Endothelial cell of umbilical vein (primary cell): ENCODE results near the gene ZNF526. TPM values are rescaled to one million over a fixed set of nuclear protein-coding genes. Genes with fewer than 3 reads are reported as not detected.

Experiments used
- BruUV-seq: library from RNA; stranded (reverse); fragments of 400-500 nt; replicated peaks from 2 replicates; lab custom pipeline; 2021; lab: Mats Ljungman, UMichigan
- CTCF ChIA-PET: fragments of 300-600, 350-600 bp; sonication (Branson Sonifier 250); formaldehyde crosslinking; loops from one replicate; lab custom pipeline; 2021; ENCODE audit warnings: antibody characterized with exemption, inconsistent platforms; lab: Charles Lee
- POLR2A ChIA-PET: fragments of 300-600, 350-600 bp; sonication (Branson Sonifier 250); formaldehyde crosslinking; loops from one replicate; lab custom pipeline; 2021; ENCODE audit warnings: antibody characterized with exemption, inconsistent platforms; lab: Charles Lee
- DNase-seq: peaks from one replicate; pipeline ENCODE4 v3.0.0-alpha.2; 2011; ENCODE audit warnings: low read depth, low spot score
- FAIRE-seq: peaks from 2 replicates; lab custom pipeline; 2011; peaks lifted over from hg19 to GRCh38; lab: Jason Lieb, UNC
- H2AFZ ChIP-seq: 2 replicates; pipeline ENCODE4 v1.6.0; 2012; ENCODE audit warnings: low read depth, low read length, control low read depth, inconsistent platforms
- H3K27ac ChIP-seq: 2 replicates; pipeline ENCODE4 v1.5.1; 2011; ENCODE audit warnings: low read depth, mild to moderate bottlenecking, control low read depth, low read length, moderate library complexity; ENCODE audit not compliant: insufficient read depth
- H3K27me3 ChIP-seq, 2 experiments: 2 replicates each; pipeline versions ENCODE4 v1.6.0 to v1.6.1; 2011; ENCODE audit warnings: low read length in 2 of 2, mixed read lengths in 1 of 2; ENCODE audit not compliant: control insufficient read depth in 2 of 2, insufficient read depth in 2 of 2
- H3K36me3 ChIP-seq, 2 experiments: 2 replicates in 1 of 2; 3 replicates in 1 of 2; pipeline ENCODE4 v1.5.1; 2011; ENCODE audit warnings: low read length in 2 of 2, mild to moderate bottlenecking in 1 of 2, moderate library complexity in 1 of 2; ENCODE audit not compliant: control insufficient read depth in 2 of 2, insufficient read depth in 2 of 2; ENCODE audit errors: extremely low read depth in 1 of 2
- H3K4me1 ChIP-seq: 3 replicates; pipeline ENCODE4 v1.5.1; 2011; ENCODE audit warnings: mild to moderate bottlenecking, low read length; ENCODE audit not compliant: control insufficient read depth, insufficient read depth; ENCODE audit errors: extremely low read depth
- H3K4me2 ChIP-seq: 2 replicates; pipeline ENCODE4 v1.6.1; 2011; ENCODE audit warnings: low read length, control low read depth, mixed read lengths; ENCODE audit not compliant: insufficient read depth
- H3K4me3 ChIP-seq, 3 experiments: fragments of 200-600 bp in 1 of 3; sonication (generic), shearing (Covaris generic) in 1 of 3; replicated peaks in 1 of 3; 2 replicates each; pipeline ENCODE4 v1.5.1; 2011 to 2016; ENCODE audit warnings: control low read depth in 3 of 3, low read length in 3 of 3, mild to moderate bottlenecking in 2 of 3, inconsistent platforms in 1 of 3, low read depth in 1 of 3, moderate library complexity in 1 of 3; ENCODE audit not compliant: insufficient read depth in 1 of 3
- H3K79me2 ChIP-seq: 2 replicates; pipeline ENCODE4 v1.6.0; 2012; ENCODE audit warnings: low read length, inconsistent platforms; ENCODE audit not compliant: control insufficient read depth, insufficient read depth
- H3K9ac ChIP-seq: replicated peaks from 2 replicates; pipeline ENCODE3; 2011; ENCODE audit warnings: low read length, control low read depth; ENCODE audit not compliant: insufficient read depth; ENCODE audit errors: extremely low read depth
- H3K9me1 ChIP-seq: replicated peaks from 3 replicates; pipeline ENCODE4 v1.6.0; 2011; ENCODE audit warnings: mild to moderate bottlenecking, low read length; ENCODE audit not compliant: control insufficient read depth, insufficient read depth; ENCODE audit errors: extremely low read depth
- H3K9me3 ChIP-seq: replicated peaks from 2 replicates; pipeline ENCODE4 v1.5.1; 2012; ENCODE audit warnings: low read length, inconsistent platforms; ENCODE audit not compliant: control insufficient read depth, insufficient read depth
- H4K20me1 ChIP-seq: replicated peaks from 2 replicates; pipeline ENCODE3; 2011; ENCODE audit warnings: mild to moderate bottlenecking, low read length; ENCODE audit not compliant: control insufficient read depth, insufficient read depth; ENCODE audit errors: extremely low read depth
- CTCF ChIP-seq, 2 donors: IDR thresholded peaks; 1 replicate in 1 of 2; 2 replicates in 1 of 2; pipeline ENCODE4 v1.5.1; 2011; ENCODE audit warnings: low read length in 2 of 2, mild to moderate bottlenecking in 2 of 2, moderate library complexity in 2 of 2, control low read depth in 1 of 2, inconsistent platforms in 1 of 2, low read depth in 1 of 2; ENCODE audit not compliant: insufficient read depth in 1 of 2; ENCODE audit errors: extremely low read depth in 1 of 2
- EZH2 ChIP-seq: IDR thresholded peaks from 2 replicates; pipeline ENCODE4 v1.6.1; 2012; ENCODE audit warnings: borderline replicate concordance, low read depth, mild to moderate bottlenecking, moderate library complexity, low read length, inconsistent platforms; ENCODE audit not compliant: severe bottlenecking
- FOS ChIP-seq: IDR thresholded peaks from 2 replicates; pipeline ENCODE4 v1.6.1; 2011; ENCODE audit warnings: mild to moderate bottlenecking, low read length, moderate library complexity, borderline replicate concordance; ENCODE audit not compliant: insufficient read depth
- GATA2 ChIP-seq: IDR thresholded peaks from 2 replicates; pipeline ENCODE4 v1.7.0; 2011; ENCODE audit warnings: low read depth, mild to moderate bottlenecking, moderate library complexity, mixed read lengths, low read length; ENCODE audit not compliant: insufficient read length, insufficient read depth
- JUN ChIP-seq: IDR thresholded peaks from 2 replicates; pipeline ENCODE4 v1.6.1; 2011; ENCODE audit warnings: borderline replicate concordance, low read depth; ENCODE audit not compliant: insufficient read length, insufficient read depth
- MAX ChIP-seq: IDR thresholded peaks from 2 replicates; pipeline ENCODE4 v1.6.1; 2011; ENCODE audit not compliant: insufficient read depth, insufficient read length
- MYC ChIP-seq: IDR thresholded peaks from one replicate; pipeline ENCODE4 v1.6.1; 2011; ENCODE audit warnings: mild to moderate bottlenecking, low read depth, low read length
- POLR2A ChIP-seq: IDR thresholded peaks from 2 replicates; pipeline ENCODE4 v1.6.1; 2012; ENCODE audit warnings: low read depth, mild to moderate bottlenecking, control low read depth, low read length
- POLR2AphosphoS5 ChIP-seq: IDR thresholded peaks from 2 replicates; pipeline ENCODE4 v1.6.1; 2012; ENCODE audit warnings: low read depth, mild to moderate bottlenecking, control low read depth, low read length, moderate library complexity; ENCODE audit not compliant: insufficient read depth
- dilution Hi-C: fragments of 300-500 bp; cut with MboI; formaldehyde crosslinking; loops from one replicate; pipeline ENCODE4 v1.15.0; 2019; ENCODE audit warnings: low sequenced_read_pairs; ENCODE audit not compliant: extremely low pct_ligation_motif_present
- intact Hi-C: fragments of 100-400 bp; cut with micrococcal nuclease; formaldehyde crosslinking; loops from one replicate; pipeline ENCODE4 v1.10.0; 2022
- polyA plus RNA-seq, 4 experiments: library from polyadenylated mRNA; depleted of rRNA in 3 of 4; stranded (reverse) in 3 of 4; unstranded in 1 of 4; fragments of >200 nt; gene quantifications; 2 replicates each; pipeline versions ENCODE4 v1.2.1 to v1.2.3, GENCODE V29; 2011 to 2012; ENCODE audit warnings: missing spikeins in 1 of 4
- total RNA-seq: library from RNA; stranded (reverse); gene quantifications from 2 replicates; pipeline ENCODE4 v1.2.3, GENCODE V29; 2021

ZNF526 gene
- total and polyA plus RNA-seq, 2 donors (not counting 3 experiments of a cell fraction or from before 2014, with no cell fraction given): 6.5 to 13.3 TPM

GRCh38 chr19:42224940-42225717 is 5.0 kb downstream of the ZNF526 start:
- dilution Hi-C loops (no loop called here), intact Hi-C loops (no loop called here)
- no TSS peak for BruUV-seq
- no peaks in the 10 kb centered on the region for H3K9me3 ChIP-seq
- no peak for TF ChIP-seq MYC
- TF ChIP-seq CTCF (IDR thresholded peaks at IDR 0.05; ENCODE audit: extremely low read depth in 1 of 2, insufficient read depth in 1 of 2, low read depth in 1 of 2, low read length in 2 of 2): no peak
- no peak for TF ChIP-seq MAX
- TF ChIP-seq EZH2: no peak
- no peak for TF ChIP-seq POLR2AphosphoS5
- TF ChIP-seq POLR2A: no peak
- TF ChIP-seq JUN: no peak
- no peak for TF ChIP-seq FOS
- TF ChIP-seq GATA2: no peak
- no peak overlapping the region for H3K27ac ChIP-seq
- DNase-seq (no peak), FAIRE-seq (no peak)
- no peaks in the 10 kb centered on the region for H3K27me3 ChIP-seq
- ChIA-PET POLR2A (no interaction called here), CTCF (interaction anchor here (1.4 kb wide), 1 partner anchor 18 kb away, joined by 3 read pairs; no protein-coding TSS in a partner anchor)
- peaks cover 54% of the 10 kb centered on the region for H3K79me2 ChIP-seq
- peaks cover 18 to 36% of the 10 kb centered on the region in 2 experiments for H3K36me3 ChIP-seq
- peaks cover 7% of the 10 kb centered on the region for H3K4me1 ChIP-seq
- no peaks in the 10 kb centered on the region for H3K9me1 ChIP-seq
- H4K20me1 ChIP-seq: no peaks in the 10 kb centered on the region
- no peak overlapping the region for H2AFZ ChIP-seq
- no peak overlapping the region for H3K9ac ChIP-seq
- no peak overlapping the region for H3K4me3 ChIP-seq
- no peak overlapping the region for H3K4me2 ChIP-seq
